ENCODE results near the gene RIMKLB.
"Not testable (repeated sequence)": the region's sequence is repeated elsewhere in the genome, so short reads cannot be mapped to it uniquely, and the experiment has no call there.

RIMKLB gene

GRCh38 chr12:8773461-8773860, 75.7 kb downstream of the RIMKLB start:
- no peak for DNase-seq (ENCODE audit: low read depth)

GRCh38 chr12:8779281-8779680, 81.5 kb downstream of the RIMKLB start:
- no peak for DNase-seq (ENCODE audit: low read depth)

DNA sequence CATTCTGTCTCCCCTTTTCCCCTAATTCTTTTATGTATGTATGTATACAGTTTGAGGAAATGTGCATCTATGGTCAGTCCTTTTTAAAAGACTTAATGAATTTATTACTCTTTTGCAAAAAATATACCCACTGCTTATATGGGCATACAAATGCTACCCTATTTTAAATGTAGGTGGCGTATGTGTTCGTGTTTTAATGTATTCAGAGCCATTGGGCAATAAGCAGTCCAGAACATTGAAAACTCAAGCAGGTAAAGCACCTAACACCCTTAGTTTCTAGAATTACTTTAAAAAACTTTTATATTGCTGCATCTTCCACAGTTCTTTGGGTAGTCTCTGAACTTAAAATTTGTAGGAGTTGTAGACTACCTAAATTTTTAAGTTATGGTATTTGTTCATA, 82.1 kb downstream of the RIMKLB start:
- no peak for DNase-seq (ENCODE audit: low read depth)

GRCh38 chr12:8780389-8780788, 82.6 kb downstream of the RIMKLB start:
- DNase-seq (ENCODE audit: low read depth): no peak

DNA sequence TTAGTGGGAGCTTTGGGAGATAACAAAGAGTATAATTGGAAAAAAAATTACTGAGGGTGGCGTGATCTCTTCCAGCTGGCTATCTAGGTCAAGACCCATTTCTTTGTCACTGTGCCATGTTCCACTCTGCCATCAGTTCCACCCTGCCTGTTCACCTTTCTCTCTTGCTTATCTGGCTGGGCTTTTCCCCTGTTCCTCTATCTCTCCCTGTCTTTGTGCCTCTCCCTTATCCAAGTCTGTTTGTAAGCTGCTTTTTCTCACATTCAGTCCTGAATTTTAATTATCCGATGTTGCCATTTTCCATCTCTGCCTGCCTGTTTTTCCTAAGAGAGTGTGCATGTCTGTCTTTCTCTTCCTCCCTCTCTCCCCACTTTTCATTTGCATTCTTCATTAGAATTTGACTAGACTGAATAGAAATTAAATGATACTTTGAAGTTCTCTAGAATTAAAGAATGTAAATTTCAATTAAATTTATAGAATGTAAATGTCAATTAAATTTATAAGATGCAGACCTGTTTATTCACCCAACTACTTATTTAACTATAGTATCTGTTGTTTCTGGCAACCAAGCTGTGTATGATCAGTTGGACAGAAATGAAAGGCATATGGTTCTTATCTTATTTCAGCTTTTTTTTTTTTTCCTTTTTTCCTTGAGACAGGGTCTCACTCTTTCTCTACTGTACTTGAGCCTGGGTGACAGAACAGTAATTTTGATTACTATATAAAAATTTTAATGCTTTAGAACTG, 83.8 kb downstream of the RIMKLB start:
- no peak for DNase-seq (ENCODE audit: low read depth)

DNA sequence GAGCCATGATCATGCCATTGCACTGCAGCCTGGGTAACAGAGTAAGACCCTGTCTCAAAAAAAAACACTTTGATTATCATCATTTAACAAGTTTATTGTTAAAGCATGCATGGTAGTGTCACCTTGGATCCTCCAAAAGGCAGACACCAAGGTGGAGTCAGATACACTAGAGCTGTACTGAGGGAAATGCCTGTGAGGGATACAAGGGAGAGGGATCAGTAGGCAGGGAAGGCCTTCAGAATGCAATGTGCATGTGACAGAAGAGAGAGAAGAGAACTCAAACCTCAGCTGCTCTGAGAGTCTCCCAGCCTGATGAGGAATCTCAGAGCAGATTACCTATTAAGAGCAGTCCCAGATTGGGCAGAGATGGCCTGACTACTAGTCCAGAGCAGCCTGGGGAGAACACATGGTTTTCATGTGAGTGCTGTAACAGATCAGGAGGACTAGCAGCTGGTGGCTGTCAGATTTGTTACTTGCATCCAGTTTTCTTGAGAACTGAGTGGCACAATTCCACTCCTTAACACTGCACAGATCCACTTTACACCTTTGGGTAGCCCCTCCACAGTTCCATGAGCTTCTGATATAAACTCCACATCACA, 86.6 kb downstream of the RIMKLB start:
- no peak for DNase-seq (ENCODE audit: low read depth)

DNA sequence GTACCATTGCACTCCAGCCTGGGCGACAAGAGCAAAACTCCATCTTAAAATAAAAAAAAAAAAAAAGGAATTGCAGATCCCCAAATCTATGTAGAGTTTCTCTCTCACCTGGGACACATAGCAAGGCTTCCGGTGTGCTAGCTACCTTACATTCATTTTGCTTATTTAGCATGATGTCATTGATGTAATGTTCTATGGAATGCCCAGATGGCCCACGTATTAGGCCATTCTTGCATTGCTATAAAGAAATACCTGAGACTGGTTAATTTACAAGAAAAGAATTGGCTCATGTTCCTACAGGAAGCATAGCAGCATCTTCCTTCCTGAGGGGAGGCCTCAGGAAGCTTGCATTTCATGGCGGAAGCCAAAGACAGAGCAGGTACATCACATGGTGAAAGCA, 87.7 kb downstream of the RIMKLB start:
- DNase-seq (ENCODE audit: low read depth): no peak

GRCh38 chr12:8787206-8787605, 89.4 kb downstream of the RIMKLB start:
- DNase-seq (ENCODE audit: low read depth): not testable (repeated sequence)

- DNase-seq (ENCODE audit: low read depth): not testable (repeated sequence)
Measured at GRCh38 chr12:8788706-8789105, 90.9 kb downstream of the RIMKLB start.

GRCh38 chr12:8789341-8790013, 91.7 kb downstream of the RIMKLB start:
- DNase-seq (ENCODE audit: low read depth): not testable (repeated sequence)

DNA sequence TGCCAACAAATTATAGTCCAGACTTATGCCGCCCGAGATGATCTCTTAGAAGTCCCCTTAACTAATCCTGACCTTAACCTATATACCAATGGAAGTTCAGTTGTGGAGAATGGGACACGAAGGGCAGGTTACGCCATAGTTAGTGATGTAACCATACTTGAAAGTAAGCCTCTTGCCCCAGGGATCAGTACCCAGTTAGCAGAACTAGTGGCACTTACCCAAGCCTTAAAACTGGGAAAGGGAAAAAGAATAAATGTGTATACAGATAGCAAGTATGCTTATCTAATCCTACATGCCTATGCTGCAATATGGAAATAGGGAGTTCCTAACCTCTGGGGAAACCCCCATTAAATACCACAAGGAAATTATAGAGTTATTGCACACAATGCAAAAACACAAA, 95.4 kb downstream of the RIMKLB start:
- DNase-seq (ENCODE audit: low read depth): not testable (repeated sequence)

DNA sequence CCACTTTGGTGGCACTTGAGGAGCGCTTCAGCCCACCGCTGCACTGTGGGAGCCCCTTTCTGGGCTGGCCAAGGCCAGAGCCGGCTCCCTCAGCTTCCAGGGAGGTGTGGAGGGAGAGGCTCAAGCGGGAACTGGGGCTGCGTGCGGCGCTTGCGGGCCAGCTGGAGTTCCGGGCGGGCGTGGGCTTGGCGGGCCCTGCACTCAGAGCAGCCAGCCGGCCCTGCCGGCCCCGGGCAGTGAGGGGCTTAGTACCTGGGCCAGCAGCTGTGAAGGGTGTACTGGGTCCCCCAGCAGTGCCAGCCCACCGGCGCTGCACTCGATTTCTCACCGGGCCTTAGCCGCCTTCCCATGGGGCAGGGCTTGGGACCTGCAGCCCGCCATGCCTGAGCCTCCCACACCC, 96.8 kb downstream of the RIMKLB start:
- DNase-seq (ENCODE audit: low read depth): not testable (repeated sequence)

- no peak for DNase-seq (ENCODE audit: low read depth)
Measured at GRCh38 chr12:8796831-8797626, 99.2 kb downstream of the RIMKLB start.

DNA sequence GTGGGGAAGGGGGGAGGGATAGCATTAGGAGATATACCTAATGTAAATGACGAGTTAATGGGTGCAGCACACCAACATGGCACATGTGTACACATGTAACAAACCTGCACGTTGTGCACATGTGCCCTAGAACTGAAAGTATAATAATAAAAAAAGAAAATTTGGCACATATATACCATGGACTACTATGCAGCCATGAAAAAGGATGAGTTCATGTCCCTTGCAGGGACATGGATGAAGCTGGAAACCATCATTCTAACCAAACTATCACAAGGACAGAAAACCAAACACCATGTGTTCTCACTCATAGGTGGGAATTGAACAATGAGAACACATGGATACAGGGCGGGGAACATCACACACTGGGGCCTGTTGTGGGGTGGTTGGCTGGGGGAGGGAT, 103.4 kb downstream of the RIMKLB start:
- DNase-seq (ENCODE audit: low read depth): not testable (repeated sequence)

GRCh38 chr12:8804833-8805232, 107.0 kb downstream of the RIMKLB start:
- not testable (repeated sequence) for DNase-seq (ENCODE audit: low read depth)

GRCh38 chr12:8805487-8805886, 107.7 kb downstream of the RIMKLB start:
- DNase-seq (ENCODE audit: low read depth): not testable (repeated sequence)

DNA sequence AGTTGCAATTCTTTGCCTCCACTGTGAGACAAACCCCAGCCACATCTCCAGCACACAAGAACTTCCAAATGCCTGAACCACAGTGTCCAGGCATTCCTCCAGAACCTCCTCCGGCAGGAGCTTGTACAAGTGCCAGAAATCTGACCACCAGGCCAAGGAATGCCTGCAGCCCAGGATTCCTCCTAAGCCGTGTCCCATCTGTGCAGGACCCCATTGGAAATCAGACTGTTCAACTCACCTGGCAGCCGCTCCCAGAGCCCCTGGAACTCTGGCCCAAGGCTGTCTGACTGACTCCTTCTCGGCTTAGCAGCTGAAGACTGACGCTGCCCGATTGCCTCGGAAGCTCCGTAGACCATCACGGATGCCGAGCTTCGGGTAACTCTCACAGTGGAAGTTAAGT, 109.3 kb downstream of the RIMKLB start:
- not testable (repeated sequence) for DNase-seq (ENCODE audit: low read depth)

DNA sequence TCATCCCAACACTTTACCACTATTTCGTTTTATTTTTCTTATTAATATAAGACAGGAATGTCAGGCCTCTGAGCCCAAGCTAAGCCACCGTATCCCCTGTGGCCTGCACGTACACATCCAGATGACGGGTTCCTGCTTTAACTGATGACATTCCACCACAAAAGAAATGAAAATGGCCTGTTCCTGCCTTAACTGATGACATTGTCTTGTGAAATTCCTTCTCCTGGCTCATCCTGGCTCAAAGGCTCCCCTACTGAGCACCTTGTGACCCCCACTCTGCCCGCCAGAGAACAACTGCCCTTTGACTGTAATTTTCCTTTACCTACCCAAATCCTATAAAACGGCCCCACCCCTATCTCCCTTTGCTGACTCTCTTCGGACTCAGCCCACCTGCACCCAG, 112.3 kb downstream of the RIMKLB start:
- DNase-seq (ENCODE audit: low read depth): not testable (repeated sequence)

GRCh38 chr12:8813572-8814357, 116.0 kb downstream of the RIMKLB start:
- DNase-seq (ENCODE audit: low read depth): no peak

GRCh38 chr12:8816448-8817050, 118.8 kb downstream of the RIMKLB start:
- DNase-seq (ENCODE audit: low read depth): no peak

DNA sequence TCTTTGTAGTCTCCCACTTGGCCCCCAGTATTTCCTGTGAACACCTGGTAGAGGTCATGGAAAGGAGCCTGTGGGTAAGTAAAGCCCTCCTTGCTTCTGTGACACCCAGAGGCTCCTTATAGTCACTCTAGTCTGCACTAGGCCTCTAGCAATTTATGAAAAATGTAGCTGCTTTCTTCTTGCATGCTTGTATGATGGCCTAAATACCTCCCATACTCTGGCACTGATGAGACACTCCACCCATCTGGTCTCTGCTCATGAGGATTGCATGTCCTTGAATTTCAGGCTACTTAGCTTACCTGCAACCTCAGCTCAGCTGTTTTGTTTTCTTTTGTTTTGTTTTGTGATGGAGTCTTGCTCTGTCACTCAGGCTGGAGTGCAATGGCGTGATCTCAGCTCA, 120.1 kb downstream of the RIMKLB start:
- DNase-seq (ENCODE audit: low read depth): no peak

Data from HS-5 (cell line).